Stimulated activated CD8-positive, alpha-beta memory T cell treated with anti-CD3 and anti-CD28 coated beads, Interleukin-7, amount 100 ng/mL, for 4 hours (primary cell): Measurements from ENCODE around the gene GVQW3.
A peak's percentile ranks its signal among the peaks of the same experiment; 100 is the strongest.

ENCODE experiments used
- DNase-seq, 2 donors: peaks; one replicate each; pipeline ENCODE4 v3.0.0-alpha.2; 2020; ENCODE audit warnings: low read depth in 2 of 2

Gene GVQW3

GRCh38 chr11:76445121-76446084 lies 64.3 kb downstream of the GVQW3 start:
- peak; percentile 15 to 23 for DNase-seq

DNA sequence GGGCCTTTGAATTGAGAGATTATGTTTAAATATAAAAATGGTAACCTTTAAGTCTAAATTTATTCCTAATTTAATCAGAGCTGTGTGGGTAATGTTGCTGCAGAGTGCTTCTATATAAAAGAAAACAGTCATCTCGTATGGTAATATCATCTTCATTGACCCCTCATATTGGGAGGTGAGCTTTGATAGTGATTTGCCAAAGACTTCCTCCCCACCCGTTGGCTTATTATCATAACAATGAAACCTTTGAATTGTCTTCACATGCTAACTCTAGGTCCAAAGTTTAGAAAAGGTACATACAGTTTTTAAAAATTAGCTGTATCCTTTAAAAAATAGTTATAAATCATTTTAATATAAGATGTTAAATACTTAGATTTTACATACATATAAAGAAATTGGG lies 67.4 kb downstream of the GVQW3 start:
- no peak for DNase-seq

GRCh38 chr11:76453248-76453647 lies 72.1 kb downstream of the GVQW3 start:
- no peak for DNase-seq

GRCh38 chr11:76455331-76455730 lies 74.2 kb downstream of the GVQW3 start:
- DNase-seq = no peak

GRCh38 chr11:76455931-76456330 lies 74.8 kb downstream of the GVQW3 start:
- no peak for DNase-seq

DNA sequence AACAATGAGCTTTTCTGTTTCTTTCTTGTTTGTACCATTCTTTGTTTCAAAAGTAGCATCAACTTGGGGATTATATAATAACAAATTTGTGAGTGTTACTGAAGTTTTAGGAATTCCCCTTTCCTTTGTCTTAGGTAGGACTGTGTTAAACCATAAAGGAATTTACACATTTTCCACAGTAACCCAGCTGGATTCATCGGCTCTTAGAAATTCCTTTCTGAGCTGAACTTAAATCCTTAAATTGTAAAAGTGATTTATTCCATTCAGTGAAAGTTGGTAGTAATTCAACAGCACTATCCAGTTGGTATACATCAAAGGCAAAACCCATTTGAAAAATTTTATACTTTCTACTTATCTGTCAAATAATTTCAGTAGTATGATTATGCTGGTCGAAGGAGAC lies 75.4 kb downstream of the GVQW3 start:
- DNase-seq = no peak
